Measurements from ENCODE around the gene PTPRCAP.
"Not testable (repeated sequence)": the region's sequence is repeated elsewhere in the genome, so short reads cannot be mapped to it uniquely, and the experiment has no call there.

Gene PTPRCAP

DNA sequence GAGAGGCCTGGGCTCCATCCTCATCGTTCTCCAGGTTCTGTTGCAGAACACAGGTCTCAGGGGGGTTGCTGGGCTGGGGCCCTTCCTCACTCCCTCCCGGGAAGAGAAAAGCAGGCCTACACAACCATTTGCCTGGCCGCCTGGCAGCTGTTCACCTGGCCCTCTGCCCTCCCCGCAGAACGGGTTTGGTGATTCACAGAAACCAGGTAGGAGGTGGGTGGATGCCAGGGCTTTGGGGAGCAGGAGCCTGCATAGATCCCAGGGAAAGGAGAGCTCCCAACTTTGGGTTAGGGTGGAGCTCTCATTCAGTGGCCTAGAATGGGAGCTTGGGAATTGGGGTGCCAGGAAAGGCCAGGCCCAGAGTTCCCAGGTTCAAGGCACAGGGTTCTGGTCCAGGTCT, 30.6 kb upstream of the PTPRCAP start:
- peak overlapping the region; percentile 81 for H3K4me3 ChIP-seq (ENCODE audit: low read depth, low read length)
- TF ChIP-seq, protein P1, sequence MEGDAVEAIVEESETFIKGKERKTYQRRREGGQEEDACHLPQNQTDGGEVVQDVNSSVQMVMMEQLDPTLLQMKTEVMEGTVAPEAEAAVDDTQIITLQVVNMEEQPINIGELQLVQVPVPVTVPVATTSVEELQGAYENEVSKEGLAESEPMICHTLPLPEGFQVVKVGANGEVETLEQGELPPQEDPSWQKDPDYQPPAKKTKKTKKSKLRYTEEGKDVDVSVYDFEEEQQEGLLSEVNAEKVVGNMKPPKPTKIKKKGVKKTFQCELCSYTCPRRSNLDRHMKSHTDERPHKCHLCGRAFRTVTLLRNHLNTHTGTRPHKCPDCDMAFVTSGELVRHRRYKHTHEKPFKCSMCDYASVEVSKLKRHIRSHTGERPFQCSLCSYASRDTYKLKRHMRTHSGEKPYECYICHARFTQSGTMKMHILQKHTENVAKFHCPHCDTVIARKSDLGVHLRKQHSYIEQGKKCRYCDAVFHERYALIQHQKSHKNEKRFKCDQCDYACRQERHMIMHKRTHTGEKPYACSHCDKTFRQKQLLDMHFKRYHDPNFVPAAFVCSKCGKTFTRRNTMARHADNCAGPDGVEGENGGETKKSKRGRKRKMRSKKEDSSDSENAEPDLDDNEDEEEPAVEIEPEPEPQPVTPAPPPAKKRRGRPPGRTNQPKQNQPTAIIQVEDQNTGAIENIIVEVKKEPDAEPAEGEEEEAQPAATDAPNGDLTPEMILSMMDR (IDR thresholded peaks at IDR 0.05; ENCODE audit: low read depth, low read length): no peak

- no peak overlapping the region for H3K4me3 ChIP-seq (ENCODE audit: low read depth, low read length)
- TF ChIP-seq, protein P1 (IDR thresholded peaks at IDR 0.05; ENCODE audit: low read depth, low read length): no peak
Observed at GRCh38 chr11:67466962-67467771, 29.7 kb upstream of the PTPRCAP start.

DNA sequence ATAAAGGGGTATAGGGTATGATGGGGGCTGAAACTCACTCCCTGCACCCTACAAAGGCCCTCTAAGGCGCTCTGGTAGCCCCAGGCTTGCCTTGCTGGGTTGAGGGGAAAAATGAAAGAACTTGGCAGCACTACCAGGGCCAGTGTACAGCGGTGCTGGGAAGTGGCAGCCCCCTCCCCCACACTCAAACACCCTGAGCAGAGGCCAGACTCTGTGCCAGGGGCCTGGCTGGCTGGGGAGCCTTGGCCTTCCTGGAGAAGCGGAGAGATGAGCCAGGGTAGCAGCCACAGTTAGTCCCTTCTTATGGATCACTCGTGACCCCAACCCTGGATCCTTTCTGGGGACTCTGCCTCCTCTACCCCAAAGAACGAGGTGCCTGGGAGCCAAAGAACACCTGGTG, 28.9 kb upstream of the PTPRCAP start:
- no peak overlapping the region for H3K4me3 ChIP-seq (ENCODE audit: low read depth, low read length)
- TF ChIP-seq, protein P1 (IDR thresholded peaks at IDR 0.05; ENCODE audit: low read depth, low read length): no peak

DNA sequence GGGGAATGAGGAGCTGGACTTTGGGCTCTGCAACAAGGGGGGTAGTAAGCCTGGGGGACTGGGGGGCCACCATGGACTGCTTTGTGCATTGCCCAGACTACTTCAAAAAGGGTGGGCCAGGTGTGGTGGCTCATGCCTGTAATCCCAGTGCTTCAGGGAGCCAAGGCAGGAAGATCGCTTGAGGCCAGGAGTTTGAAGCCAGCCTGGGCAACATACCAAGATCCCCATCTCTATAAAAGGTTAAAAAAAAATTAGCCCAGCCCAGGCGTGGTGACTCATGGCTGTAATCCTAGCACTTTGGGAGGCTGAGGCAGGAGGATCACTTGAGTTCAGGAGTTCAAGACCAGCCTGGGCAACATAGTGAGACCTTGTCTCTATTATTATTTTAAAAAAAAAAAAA, 28.0 kb upstream of the PTPRCAP start:
- H3K4me3 ChIP-seq (ENCODE audit: low read depth, low read length): not testable (repeated sequence)

DNA sequence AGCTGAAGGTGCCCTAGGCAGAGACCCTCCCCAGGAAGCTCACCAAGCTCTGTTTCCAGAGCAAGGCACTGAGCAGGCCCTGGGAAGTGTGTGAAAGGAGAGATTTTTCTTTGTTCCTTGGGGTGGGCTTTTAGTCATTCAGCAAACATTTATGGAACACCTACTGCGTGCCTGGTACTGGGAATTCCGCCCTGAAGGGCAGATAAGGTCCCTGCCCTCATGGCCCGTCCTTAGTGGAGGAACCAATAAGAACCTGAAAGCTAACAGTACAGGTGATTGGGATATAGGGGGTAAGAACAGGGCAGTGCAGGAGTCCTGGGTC, 27.7 kb upstream of the PTPRCAP start:
- TF ChIP-seq, protein P1 (IDR thresholded peaks at IDR 0.05; ENCODE audit: low read depth, low read length): no peak
- no peak overlapping the region for H3K4me3 ChIP-seq (ENCODE audit: low read depth, low read length)

DNA sequence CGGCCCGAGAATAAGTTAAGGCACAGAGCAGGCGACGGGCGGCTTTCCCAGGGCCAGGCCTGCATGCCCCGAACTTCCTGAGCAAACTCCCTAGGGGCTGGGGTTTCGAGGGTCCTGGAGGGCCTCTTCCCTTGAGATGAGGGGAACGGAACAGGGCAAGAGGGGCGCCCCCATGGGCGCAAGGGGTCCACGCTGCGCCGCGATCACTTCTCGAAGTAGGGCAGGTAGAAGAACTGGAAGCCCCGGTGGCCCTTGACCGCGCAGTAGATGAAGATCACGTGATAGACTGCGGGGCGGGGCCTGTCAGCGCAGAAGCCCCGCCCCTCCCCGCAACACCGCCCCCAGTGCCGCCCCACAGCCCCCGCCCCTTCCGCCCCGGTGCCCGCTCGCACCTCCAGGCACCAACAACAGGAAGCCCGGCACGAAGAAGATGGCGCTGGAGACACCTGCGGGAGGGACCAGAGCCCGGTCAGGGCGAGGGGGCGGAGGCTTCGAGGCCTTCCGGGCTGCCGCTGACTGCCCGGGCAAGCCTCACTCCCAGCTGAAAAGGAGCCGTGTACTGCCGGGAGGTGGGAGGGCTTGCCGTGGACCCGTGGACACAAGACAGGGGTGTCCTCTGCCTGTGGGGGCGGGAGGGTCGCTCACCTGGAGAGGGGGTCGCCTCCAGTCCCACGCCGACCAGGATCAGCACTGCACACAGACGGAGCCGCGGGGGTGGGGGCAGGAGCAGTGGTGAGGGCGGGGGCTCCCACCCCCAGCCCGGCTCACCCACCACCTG, 27.1 kb upstream of the PTPRCAP start:
- no peak overlapping the region for H3K4me3 ChIP-seq (ENCODE audit: low read depth, low read length)
- TF ChIP-seq, protein P1 (IDR thresholded peaks at IDR 0.05; ENCODE audit: low read depth, low read length): no peak

- no peak overlapping the region for H3K4me3 ChIP-seq (ENCODE audit: low read depth, low read length)
- TF ChIP-seq, protein P1 (IDR thresholded peaks at IDR 0.05; ENCODE audit: low read depth, low read length): no peak
Observed at GRCh38 chr11:67463680-67464410, 26.4 kb upstream of the PTPRCAP start.
